Activated effector memory CD4-positive, alpha-beta T cell treated with Interleukin-2 at 50 U/mL for 16 hours (primary cell): ENCODE measurements around the gene CASQ2.

Experiments used
- DNase-seq: peaks from one replicate; pipeline ENCODE4 v3.0.0-alpha.2; 2020

The CASQ2 gene

GRCh38 chr1:115655916-115656315 is 112.6 kb downstream of the CASQ2 start:
- DNase-seq, result no peak

- DNase-seq, result no peak
Observed at GRCh38 chr1:115655306-115655663, 113.2 kb downstream of the CASQ2 start.

- DNase-seq, result no peak
Observed at GRCh38 chr1:115654663-115655305, 113.7 kb downstream of the CASQ2 start.

- DNase-seq, result no peak
Observed at GRCh38 chr1:115654125-115654524, 114.4 kb downstream of the CASQ2 start.

- DNase-seq, result no peak
Observed at GRCh38 chr1:115652236-115652788, 116.2 kb downstream of the CASQ2 start.

GRCh38 chr1:115651391-115651790 is 117.1 kb downstream of the CASQ2 start:
- no peak for DNase-seq

GRCh38 chr1:115650961-115651360 is 117.6 kb downstream of the CASQ2 start:
- no peak for DNase-seq
